KOPT-K1 (cell line): Measurements from ENCODE around the gene TMEM225B.
A peak's percentile ranks its signal among the peaks of the same experiment; 100 is the strongest.

ENCODE experiments used
- H3K27ac ChIP-seq: fragments of 200-600 bp; sonication (generic); 2 replicates; pipeline ENCODE4 v1.5.1; 2016; ENCODE audit warnings: antibody characterized with exemption, mild to moderate bottlenecking, low read depth, low read length; ENCODE audit not compliant: poor library complexity, severe bottlenecking
- H3K36me3 ChIP-seq: fragments of 200-600 bp; sonication (generic); 2 replicates; pipeline ENCODE4 v1.5.1; 2017; ENCODE audit warnings: antibody characterized with exemption, mild to moderate bottlenecking, low read length, moderate library complexity; ENCODE audit not compliant: insufficient read depth
- H3K9me3 ChIP-seq: fragments of 200-600 bp; sonication (generic); 2 replicates; pipeline ENCODE4 v1.5.1; 2017; ENCODE audit warnings: antibody characterized with exemption, low read length, mild to moderate bottlenecking; ENCODE audit not compliant: insufficient read depth, poor library complexity, severe bottlenecking

TMEM225B gene

DNA sequence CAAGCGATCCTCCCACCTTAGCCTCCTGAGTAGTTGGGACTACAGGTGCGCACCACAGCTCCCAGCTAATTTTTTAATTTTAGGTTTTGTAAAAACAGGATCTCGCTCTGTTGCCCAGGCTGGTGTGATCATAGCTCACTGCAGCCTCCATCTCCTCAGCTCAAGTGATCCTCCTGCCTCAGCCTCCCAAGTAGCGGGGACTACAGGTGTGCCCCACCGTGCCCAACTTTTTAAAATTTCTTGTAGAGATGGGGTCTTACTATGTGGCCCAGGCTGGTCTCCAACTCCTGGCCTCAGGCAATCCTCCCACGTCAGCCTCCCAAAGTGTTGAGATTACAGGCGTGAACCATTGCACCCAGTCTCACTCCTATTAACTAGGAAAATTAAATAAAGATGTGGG, 7.5 kb downstream of the TMEM225B start:
- no peaks in the 10 kb centered on the region for H3K9me3 ChIP-seq
- no peaks in the 10 kb centered on the region for H3K36me3 ChIP-seq
- H3K27ac ChIP-seq = no peak overlapping the region

DNA sequence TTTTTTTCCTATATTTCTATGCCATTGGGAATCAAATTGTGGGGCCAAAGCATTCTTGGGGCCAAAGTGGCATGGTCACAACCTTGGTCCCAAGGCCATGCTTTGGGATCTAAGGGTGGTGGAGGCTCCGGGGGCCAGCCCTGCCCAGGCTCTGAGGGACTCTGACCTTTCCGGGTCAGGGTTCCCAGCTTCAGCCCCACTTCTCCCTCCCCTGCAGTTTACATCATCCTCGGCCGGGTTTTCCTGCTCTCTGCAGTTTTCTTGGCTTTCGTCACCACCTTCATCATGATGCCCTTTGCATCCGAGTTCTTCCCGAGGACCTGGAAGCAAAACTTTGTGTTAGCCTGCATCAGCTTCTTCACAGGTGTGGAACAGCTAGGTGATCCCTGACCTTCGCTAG, 8.5 kb downstream of the TMEM225B start:
- H3K27ac ChIP-seq = no peak overlapping the region
- no peaks in the 10 kb centered on the region for H3K9me3 ChIP-seq
- H3K36me3 ChIP-seq = no peaks in the 10 kb centered on the region

DNA sequence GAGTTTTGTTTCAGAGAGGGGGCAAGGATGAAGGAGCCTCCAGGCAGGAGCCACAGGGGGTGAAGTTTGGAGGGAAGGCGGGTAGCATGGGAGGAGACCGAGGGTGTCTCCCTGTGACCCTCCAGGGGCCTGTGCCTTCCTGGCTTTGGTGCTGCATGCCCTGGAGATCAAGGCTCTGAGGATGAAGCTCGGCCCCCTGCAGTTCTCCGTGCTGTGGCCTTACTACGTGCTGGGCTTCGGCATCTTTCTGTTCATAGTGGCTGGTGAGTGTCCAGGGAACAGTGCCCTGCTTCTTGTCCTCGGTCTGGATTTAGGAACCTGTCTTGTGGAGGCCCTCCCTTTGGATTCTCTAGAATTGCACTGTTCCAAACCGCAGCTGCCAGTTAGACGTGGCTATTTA, 9.5 kb downstream of the TMEM225B start:
- Histone ChIP-seq H3K27ac (no peak overlapping the region), H3K9me3 (no peaks in the 10 kb centered on the region), H3K36me3 (no peaks in the 10 kb centered on the region)

DNA sequence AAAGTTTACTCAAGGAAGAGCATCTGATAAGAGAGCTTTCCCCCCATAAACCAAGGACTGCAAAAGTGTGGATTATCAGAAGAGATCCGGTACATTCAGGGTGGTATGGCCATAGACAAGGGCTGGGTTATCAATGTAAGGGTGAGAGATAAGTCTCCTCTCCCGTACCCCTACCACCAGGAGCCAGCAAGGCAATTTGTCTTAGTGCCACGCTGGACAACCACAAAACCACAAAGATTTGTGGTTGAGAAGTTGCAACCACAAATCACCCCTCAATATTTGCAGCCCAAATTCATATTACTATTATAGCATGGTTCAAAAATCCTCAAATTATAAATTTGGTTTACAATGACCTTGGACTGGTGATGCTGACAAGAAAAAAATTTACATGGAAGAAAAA, 16.4 kb downstream of the TMEM225B start:
- H3K27ac ChIP-seq = no peak overlapping the region
- peaks cover 17% of the 10 kb centered on the region for H3K36me3 ChIP-seq
- H3K9me3 ChIP-seq = no peaks in the 10 kb centered on the region

DNA sequence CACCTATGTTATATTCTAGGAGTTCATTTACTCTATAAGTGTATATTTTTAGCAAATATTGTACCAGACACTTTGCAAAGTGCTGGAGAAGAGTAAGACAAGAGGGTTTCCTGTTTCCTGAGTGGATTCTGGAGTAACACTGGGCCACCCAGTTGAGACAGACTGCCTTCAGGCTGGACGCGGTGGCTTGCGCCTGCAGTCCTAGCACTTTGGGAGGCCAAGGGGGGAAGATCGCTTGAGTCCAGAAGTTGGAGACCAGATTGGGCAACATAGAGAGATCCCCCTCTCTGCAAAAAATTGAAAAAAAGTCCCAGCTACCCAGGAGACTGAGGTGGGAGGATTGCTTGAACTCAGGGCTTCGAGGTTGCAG, 17.9 kb downstream of the TMEM225B start:
- no peaks in the 10 kb centered on the region for H3K9me3 ChIP-seq
- peaks cover 31% of the 10 kb centered on the region for H3K36me3 ChIP-seq
- peak overlapping the region; percentile 88 for H3K27ac ChIP-seq

DNA sequence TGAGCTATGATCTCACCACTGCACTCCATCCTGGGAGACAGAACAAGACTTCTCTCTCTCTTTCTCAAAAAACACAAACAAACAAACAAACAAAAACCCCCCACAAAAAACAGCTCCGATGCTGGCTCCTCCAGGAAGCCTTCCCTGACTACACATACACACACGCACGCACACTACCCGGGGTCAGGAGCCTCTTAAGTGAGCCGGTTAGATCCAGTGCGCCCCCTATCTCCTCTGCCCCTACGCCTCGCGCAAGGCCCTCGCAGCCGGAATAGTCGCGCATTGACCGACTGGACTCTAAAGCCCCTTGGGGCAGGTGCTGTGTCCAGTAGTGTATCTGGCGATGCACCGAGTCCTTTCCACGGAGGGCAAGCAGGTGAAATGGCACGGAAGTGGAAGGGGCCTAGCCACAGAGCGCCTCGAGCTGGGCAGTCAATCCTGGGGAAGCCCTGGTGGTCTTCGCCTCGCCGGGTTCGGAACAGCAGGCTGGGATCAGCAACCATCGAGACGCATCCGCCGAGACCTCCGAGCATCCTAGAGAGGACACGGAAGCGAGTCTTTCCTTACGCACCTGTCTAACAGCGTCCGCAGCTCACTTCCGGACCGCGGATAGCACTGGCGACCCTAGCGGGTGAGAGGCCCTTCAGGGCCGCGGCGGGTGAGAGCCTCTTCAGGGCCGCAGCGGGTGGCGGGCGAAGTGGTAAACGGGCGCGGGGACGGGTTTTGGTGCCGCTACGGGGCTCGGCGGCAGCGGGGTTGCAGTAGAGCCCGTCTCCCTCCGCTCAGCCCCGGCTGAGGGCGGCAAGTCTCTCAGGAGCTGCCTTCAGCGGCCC, 18.5 kb downstream of the TMEM225B start, which contains the start of gene ZSCAN25:
Gene ZSCAN25 (plus strand): TSS at position 588 of the 833 bp plus-strand sequence. CDS start 2,661 bp downstream, outside the sequence.
- no peaks in the 10 kb centered on the region for H3K9me3 ChIP-seq
- peaks cover 37% of the 10 kb centered on the region for H3K36me3 ChIP-seq
- peak within 1 kb of the TSS; percentile 88 for H3K27ac ChIP-seq

DNA sequence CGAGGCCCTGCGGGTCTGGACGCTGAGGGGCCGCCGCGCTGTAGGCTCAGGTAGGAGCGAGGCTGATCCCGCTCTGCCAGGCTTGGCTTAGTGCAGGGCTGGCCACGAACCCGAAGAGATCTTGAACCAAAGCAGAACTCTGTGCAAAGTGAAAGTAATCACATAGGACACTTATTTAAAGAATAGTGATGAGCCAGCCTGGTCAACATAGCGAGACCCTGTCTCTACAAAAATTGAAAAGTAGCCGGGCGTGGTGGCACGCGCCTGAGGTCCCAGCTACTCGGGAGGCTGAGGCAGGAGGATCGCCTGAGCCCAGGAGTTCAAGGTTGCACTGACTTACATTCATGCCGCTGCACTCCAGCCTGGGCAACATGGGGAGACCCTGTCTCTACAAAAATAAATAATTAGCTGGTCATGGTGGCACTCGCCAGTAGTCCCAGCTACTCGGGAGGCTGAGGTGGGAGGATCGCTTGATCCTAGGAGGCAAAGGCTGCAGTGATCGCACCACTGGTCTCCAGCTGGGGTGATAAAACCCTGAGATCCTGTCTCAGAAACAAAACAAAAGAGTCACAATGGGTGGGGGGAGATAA, 19.2 kb downstream of the TMEM225B start:
- Histone ChIP-seq H3K9me3 (no peaks in the 10 kb centered on the region), H3K36me3 (peaks cover 45% of the 10 kb centered on the region), H3K27ac (peak overlapping the region; percentile 88)

DNA sequence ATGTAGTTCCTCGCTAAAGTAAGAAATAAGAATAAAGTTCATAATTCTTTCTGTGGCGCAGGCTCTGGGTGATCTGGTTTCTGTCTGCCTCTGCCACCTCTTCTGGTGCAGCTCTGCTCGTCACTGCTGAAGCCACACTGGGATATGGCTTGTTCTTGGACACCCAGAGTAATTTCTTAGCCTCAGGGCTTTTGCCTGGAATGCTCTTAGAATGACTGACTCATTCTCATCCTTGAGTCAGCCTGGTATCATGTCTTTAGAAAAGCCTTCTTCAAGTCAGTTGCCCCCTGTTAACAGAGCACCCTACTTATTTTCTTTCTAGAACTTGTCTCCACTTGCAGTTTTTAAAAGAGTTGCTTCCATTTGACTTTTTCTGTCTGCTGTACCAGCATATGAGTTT, 20.7 kb downstream of the TMEM225B start:
- Histone ChIP-seq H3K27ac (no peak overlapping the region), H3K9me3 (no peaks in the 10 kb centered on the region), H3K36me3 (peaks cover 59% of the 10 kb centered on the region)

DNA sequence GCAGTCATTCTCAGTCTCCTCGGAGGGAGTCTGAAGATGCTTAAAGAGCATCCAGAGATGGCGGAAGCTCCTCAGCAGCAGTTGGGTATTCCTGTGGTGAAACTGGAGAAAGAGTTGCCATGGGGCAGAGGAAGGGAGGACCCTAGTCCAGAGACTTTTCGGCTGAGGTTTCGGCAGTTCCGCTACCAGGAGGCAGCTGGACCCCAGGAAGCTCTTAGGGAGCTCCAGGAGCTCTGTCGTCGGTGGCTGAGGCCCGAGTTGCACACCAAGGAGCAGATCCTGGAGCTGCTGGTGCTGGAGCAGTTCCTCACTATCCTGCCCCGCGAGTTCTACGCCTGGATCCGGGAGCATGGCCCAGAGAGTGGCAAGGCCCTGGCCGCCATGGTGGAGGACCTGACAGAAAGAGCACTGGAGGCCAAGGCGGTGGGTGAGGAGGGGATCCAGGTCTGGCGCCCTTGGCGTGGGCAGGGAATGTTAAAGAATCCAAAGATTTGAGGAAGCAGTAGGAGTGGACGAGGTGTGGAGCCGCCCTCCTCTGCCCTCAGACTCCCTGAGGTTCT, 21.6 kb downstream of the TMEM225B start:
- Histone ChIP-seq H3K9me3 (no peaks in the 10 kb centered on the region), H3K36me3 (peaks cover 64% of the 10 kb centered on the region), H3K27ac (no peak overlapping the region)

DNA sequence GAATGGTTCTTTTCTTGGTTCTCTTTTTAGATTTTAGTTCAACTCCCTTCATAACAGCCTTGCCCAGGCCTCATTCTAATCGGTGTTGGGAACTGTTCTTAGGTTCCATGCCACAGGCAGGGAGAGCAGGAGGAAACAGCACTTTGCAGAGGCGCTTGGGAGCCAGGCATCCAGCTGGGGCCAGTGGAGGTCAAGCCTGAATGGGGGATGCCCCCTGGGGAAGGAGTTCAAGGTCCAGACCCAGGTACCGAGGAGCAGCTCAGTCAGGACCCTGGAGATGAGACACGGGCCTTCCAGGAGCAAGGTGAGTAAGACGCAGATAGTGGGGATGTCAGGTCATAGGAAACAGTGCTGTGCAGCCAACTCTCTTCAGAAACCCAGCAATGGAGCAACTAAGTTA, 23.2 kb downstream of the TMEM225B start:
- H3K27ac ChIP-seq = peak overlapping the region; percentile 4
- peaks cover 80% of the 10 kb centered on the region for H3K36me3 ChIP-seq
- no peaks in the 10 kb centered on the region for H3K9me3 ChIP-seq

DNA sequence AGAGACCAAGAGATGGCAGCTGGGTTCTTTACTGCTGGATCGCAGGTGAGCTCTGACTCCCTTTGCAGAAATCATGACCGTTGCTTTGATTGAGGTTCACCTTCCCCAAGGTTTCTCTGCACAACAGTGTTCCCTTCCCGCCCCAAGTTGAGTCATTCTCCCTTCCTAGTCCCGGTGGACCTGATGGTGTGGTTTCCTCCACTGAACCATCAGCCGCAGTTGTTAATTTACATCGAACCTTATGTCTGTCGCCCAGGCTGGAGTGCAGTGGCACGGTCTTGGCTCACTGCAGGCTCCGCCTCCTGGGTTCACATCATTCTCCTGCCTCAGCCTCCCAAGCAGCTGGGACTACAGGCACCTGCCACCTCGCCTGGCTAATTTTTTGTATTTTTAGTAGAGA, 24.5 kb downstream of the TMEM225B start:
- no peaks in the 10 kb centered on the region for H3K9me3 ChIP-seq
- H3K36me3 ChIP-seq = peaks cover 93% of the 10 kb centered on the region
- H3K27ac ChIP-seq = peak overlapping the region; percentile 94

DNA sequence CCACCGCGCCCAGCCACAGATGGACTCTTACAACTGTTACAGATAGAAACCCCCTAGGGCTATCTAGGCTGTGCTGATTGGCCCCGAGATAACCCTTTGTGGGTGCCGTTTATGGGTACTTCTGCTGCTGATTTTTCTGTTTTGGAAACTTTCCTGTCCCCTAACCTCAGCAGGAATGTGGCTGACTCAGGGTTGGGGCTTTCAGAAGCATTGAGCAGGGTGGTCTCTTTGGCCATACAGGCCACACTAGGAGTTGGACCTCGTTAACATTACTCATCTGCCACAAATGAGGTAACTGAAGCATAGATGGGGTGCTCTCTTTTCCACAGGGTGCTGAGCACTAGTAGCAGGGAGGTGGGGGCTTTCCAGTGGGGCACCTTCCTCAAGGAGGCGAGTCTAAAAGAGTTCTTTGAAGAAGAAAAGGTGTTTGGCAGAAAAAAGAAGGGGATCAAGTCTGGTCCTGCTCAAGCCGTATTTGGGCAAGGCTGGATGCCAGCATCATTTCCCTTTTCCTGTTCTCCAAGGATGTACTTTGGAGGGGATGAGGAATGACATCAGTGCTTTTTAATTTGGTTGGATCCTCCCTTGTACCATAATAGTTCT, 25.1 kb downstream of the TMEM225B start:
- no peaks in the 10 kb centered on the region for H3K9me3 ChIP-seq
- peak overlapping the region; percentile 94 for H3K27ac ChIP-seq
- H3K36me3 ChIP-seq = peaks cover 95% of the 10 kb centered on the region

DNA sequence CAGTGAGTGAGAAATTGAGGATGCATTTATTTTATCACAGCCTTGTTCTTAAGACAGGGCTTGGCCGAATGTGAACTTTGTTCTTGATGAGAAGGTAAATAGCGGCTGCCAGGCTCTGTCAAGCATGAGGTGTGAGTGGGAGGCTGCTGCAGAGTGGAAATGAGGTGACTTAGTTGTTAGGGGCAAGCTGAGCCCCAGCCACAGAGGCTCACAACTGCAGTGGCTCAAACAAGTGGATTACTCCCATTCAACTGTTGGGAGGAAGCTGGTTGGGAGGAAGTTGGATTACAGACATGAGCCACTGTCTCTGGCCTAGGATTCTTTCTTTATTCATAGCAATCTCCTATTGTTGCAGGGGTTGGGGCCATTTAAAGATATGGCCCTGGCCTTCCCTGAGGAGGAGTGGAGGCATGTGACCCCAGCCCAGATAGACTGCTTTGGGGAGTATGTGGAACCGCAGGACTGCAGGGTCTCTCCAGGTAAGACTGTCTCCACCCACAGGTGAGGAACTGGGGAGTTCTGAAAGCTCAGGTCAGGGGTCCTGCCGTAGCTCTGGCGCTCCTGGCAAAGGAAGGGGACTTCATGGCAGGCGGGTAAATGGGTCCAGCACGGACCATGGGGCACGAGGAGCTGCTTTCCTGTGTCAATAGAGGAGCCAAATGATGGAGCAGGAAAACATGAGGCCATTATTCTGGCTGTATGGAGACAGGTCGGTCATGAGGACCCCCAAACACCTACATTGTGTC, 25.8 kb downstream of the TMEM225B start:
- Histone ChIP-seq H3K36me3 (peaks cover 95% of the 10 kb centered on the region), H3K9me3 (no peaks in the 10 kb centered on the region), H3K27ac (peak overlapping the region; percentile 94)

DNA sequence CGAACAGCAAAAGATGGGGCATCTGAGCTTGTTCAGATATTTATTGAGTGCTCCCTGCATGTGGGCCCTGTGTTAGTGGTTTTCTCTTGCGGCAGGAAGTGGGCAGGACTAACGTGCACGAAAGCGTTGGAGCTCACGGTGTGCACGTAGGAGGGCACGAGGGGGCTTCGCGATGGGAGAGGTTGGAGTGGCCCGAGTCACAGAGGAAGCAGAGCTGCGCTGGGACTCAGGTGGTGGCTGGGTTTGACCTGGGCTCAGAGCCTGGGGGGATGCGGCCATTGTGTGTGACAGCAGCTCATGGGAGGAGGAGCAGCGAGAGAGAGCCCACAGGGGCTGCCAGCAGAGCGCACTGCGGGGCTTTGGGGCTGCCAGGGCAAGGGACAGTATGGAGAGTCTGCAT, 26.4 kb downstream of the TMEM225B start:
- H3K27ac ChIP-seq = peak overlapping the region; percentile 94
- H3K36me3 ChIP-seq = peaks cover 95% of the 10 kb centered on the region

DNA sequence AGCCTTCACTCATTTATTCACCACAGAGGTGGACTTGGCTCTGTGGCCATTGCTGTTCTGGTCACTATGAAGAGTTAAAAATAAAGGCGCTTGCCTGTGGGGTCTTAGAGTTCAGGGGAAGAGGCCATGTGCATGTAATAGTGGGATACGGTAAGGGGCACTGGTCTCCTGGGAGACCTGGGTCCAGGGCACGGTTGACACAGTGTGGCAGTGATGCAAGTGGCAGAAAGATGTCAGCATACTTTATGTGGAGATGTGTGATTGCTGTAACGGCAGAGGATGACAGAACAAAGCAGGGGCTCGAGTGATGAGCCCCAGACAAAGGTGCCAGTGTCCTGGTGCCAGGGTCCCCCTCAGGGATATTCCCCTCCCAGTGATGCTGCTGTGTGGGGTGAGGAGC, 27.3 kb downstream of the TMEM225B start:
- Histone ChIP-seq H3K27ac (peak overlapping the region; percentile 94), H3K9me3 (no peaks in the 10 kb centered on the region), H3K36me3 (peaks cover 95% of the 10 kb centered on the region)

More for the DNA sequence above, 26.4 kb downstream of the TMEM225B start:
- no peaks in the 10 kb centered on the region for H3K9me3 ChIP-seq
